AG09319 (cell line): ENCODE measurements around the gene ZNF789.

Experiments
- DNase-seq: peaks from one replicate; pipeline ENCODE4 v3.0.0-alpha.2; 2010; ENCODE audit warnings: low read depth; ENCODE audit errors: extremely low read depth
- TF ChIP-seq, protein P1 (sequence below): IDR thresholded peaks from 2 replicates; pipeline ENCODE4 v1.5.1; 2011; ENCODE audit warnings: low read depth, mild to moderate bottlenecking, inconsistent platforms, low read length, moderate library complexity

The ZNF789 gene

DNA sequence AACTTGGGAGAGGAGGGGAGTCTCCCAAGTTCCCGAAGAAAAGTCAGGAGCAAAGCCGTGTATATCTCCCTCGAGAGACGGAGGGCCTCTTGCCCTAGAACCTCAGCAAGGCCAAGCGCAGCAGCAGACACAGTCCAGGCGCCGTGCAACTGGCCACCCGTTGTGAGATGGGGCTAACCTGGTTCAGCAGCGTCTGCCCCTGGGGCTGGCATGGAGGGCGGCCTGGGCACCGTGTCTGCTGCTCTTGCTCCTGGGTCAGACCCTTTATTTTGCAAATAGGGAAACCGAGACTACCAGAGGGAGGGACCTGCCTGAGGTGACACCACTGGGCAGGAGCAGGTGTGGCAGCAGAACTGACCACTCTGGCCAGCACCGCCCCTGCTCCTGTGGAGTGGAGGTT is 20.1 kb upstream of the ZNF789 start:
- DNase-seq, result no peak
- TF ChIP-seq, protein P1, sequence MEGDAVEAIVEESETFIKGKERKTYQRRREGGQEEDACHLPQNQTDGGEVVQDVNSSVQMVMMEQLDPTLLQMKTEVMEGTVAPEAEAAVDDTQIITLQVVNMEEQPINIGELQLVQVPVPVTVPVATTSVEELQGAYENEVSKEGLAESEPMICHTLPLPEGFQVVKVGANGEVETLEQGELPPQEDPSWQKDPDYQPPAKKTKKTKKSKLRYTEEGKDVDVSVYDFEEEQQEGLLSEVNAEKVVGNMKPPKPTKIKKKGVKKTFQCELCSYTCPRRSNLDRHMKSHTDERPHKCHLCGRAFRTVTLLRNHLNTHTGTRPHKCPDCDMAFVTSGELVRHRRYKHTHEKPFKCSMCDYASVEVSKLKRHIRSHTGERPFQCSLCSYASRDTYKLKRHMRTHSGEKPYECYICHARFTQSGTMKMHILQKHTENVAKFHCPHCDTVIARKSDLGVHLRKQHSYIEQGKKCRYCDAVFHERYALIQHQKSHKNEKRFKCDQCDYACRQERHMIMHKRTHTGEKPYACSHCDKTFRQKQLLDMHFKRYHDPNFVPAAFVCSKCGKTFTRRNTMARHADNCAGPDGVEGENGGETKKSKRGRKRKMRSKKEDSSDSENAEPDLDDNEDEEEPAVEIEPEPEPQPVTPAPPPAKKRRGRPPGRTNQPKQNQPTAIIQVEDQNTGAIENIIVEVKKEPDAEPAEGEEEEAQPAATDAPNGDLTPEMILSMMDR, result no peak

DNA sequence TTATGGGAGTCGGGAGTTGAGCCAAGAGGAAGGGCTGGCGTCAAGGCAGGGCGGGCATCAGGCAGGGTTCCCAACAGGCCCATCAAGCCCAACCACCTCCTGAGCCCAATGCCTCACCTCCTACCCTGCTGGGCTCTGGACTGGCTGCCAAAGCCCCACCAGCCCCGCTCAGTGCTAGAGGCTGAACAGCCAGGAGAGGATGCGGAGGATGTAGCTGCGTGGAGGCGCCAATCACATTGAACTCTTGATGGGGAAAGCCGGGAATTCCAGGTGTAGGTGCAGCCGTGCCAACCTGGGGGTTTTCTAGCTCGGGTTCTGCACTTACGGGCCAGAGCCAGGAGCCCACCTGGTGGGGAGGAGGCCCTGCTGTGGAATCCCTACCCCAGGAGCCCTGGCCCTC is 19.6 kb upstream of the ZNF789 start:
- TF ChIP-seq, protein P1, result no peak
- DNase-seq, result no peak

DNA sequence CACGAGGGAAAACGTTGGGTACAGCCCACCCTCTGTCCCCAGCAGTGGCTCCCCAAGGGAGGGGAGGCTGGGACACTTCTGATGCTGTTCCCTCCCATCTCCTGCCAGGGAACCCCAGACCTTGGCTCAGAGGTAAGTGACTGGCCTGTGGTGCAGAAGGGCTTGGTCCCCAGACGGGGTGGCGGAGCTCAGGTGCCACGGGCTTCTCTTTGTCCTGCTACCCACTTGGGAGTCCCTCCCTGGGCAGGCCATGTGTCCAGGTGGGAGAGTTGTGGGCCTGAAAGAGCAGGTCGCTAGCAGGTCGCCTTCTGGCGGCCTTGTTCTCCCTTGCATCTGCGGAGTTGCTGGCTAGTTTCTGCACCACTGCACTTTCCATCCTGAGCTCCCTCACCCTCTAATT is 16.8 kb upstream of the ZNF789 start:
- no peak for DNase-seq
- TF ChIP-seq, protein P1, result no peak

DNA sequence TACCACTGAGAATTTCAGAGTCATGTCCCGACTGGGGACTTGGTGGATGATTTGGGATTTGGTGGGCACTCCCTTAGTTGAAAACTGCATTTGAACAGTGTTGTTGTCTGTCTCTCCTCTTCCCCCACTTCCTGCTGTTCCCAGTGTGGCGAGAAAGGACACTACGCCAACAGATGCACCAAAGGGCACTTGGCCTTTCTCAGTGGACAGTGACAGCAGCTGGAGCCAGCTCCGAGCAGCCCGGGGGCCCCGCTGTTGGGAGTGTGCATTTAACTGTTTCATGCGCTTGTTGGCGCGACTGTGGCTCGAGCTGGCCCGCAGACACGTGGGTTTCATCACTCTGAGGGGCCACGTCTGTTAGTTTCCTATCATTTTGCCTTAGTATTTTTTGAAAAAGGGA is 16.4 kb upstream of the ZNF789 start:
- TF ChIP-seq, protein P1, result no peak
- no peak for DNase-seq

DNA sequence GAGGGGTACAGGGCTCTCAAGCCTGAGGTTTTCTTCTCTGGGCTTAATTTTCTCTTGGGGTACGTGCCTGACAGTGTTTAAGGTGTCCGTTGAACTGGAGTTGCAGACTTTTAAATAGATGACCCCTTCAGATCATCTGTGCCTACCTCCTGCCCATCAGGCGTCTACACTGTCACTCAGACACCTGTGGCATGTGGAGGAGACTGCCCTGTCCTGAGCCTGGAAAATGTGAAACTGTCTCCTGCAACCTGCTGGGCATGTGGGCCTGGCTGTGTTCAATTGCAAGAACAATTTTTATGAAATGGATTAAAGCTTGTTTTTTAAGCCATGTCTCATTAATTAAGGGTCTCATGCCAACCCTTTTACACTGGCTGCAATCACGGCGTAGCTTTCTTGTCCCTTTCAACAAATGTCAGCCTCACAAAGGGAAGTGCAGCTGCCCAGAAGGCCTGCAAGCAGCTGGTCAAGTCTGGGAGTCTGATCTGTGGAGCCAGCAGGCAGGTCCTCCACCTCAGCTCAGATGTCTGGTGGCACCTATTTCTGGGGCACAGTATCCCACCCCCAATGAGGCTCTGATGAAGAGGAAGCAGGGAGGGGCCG is 15.5 kb upstream of the ZNF789 start:
- TF ChIP-seq, protein P1, result no peak
- DNase-seq, result no peak

DNA sequence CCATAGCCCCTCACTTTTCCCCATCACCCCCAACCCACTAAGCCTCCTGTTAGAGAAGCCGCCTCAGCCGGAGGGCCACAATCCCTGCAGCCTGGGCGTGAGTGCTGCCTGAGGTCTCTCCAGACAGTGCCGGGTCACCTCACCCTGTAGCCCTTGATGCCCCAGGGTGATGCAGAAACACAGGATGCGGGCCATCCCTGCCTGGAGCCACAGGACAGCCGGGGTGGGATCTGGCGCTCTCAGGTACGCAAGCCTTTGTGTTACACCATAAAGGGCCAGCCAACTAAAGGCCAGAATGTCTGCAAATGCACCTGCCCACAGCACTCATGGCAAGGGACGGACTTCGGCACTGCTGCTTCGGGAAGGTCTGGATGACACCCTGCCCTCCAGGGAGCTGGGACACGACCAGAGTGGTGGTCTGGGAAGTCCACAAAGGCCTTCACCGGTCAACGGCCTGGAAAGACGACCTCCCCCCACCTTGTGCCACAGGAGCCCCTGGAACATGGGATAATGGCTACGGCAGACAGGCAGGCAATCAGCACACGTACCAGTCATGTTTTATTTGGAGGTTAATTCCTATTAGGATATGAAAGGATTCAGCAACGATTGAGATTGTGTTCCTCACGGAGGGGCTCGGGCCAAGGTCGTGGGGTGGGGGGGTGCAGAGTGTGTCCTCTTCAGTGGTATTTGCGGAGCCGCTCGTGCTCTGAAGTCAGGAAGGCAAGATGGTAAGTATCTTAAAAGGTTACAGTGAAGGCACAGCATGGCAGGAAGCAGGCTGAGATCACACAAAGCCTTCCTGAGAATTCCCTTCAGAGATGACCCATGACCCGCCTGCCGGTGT is 14.8 kb upstream of the ZNF789 start:
- TF ChIP-seq, protein P1, result no peak
- no peak for DNase-seq

DNA sequence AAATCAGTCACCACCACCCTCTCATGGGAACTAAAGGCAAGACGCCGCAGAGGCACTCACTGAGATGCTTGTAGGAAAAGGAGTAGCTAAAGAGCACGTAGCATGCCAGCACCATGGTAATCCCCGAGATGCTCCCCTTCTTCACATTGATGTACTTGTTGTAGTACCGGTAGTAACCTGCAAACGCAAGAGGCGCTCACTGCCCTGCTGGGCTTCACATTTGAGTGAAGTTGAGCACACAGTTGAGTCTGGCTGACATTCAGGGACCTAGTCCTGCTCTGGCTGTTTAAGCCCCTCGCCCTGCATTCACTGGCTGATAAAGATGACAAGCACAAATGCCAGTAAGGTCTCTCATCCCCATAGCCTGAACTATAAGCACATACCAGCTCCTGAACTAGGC is 13.6 kb upstream of the ZNF789 start:
- TF ChIP-seq, protein P1, result no peak; the same call in 1 of the 2 replicates
- DNase-seq, result no peak
